A549 (cell line): Measurements from ENCODE around the gene BCAS4. TPM values are rescaled to one million over a fixed set of nuclear protein-coding genes. Genes with fewer than 3 reads are reported as not detected.

Source experiments
- ATAC-seq, 2 experiments: fragments of 200-7000 bp in 1 of 2; fragments of >200 bp in 1 of 2; cut with Nextera tagmentation in 1 of 2; cut with Tn5 transposase in 1 of 2; 3 replicates each; pipeline versions ENCODE4 v1.8.0 to v1.9.1; 2018 to 2020; ENCODE audit warnings: mild to moderate bottlenecking in 1 of 2, moderate library complexity in 1 of 2
- CTCF ChIA-PET: fragments of 300-600 bp; sonication (Branson Sonifier 250); formaldehyde crosslinking; extraction: SDS; loops from one replicate; lab custom pipeline; 2021; ENCODE audit warnings: antibody characterized with exemption, inconsistent platforms; lab: Yijun Ruan, JAX
- POLR2A ChIA-PET: fragments of 350-600 bp; formaldehyde crosslinking; extraction: SDS; loops from one replicate; lab custom pipeline; 2021; ENCODE audit warnings: antibody characterized with exemption, inconsistent platforms; lab: Yijun Ruan, JAX
- DNase-seq, 2 experiments: peaks; one replicate each; pipeline versions ENCODE4 v3.0.0 to v3.0.0-alpha.2; 2011 to 2016; ENCODE audit warnings: low read depth in 1 of 2, low spot score in 1 of 2
- FAIRE-seq: peaks from 2 replicates; lab custom pipeline; 2011; peaks lifted over from hg19 to GRCh38; lab: Jason Lieb, UNC
- H3K27ac ChIP-seq, 2 experiments: fragments of >200 bp; sonication (Bioruptor Twin); formaldehyde crosslinking; 3 replicates each; pipeline ENCODE4 v1.5.1; 2016 to 2017
- H3K4me1 ChIP-seq: fragments of >200 bp; sonication (Bioruptor Twin); formaldehyde crosslinking; 3 replicates; pipeline ENCODE4 v1.6.1; 2016
- H3K4me2 ChIP-seq: fragments of >200 bp; sonication (Bioruptor Twin); formaldehyde crosslinking; 3 replicates; pipeline ENCODE4 v1.6.1; 2016
- H3K4me3 ChIP-seq: fragments of >200 bp; sonication (Bioruptor Twin); formaldehyde crosslinking; 3 replicates; pipeline ENCODE4 v1.5.1; 2016
- H3K9me3 ChIP-seq: fragments of >200 bp; sonication (Bioruptor Twin); formaldehyde crosslinking; 3 replicates; pipeline ENCODE4 v1.6.1; 2016
- ATOH8 ChIP-seq: fragments of 250-450 bp; sonication (Bioruptor Pico); IDR thresholded peaks from 2 replicates; pipeline ENCODE4 v1.5.0; 2020; ENCODE audit warnings: low read depth, mild to moderate bottlenecking, moderate library complexity
- CBX2 ChIP-seq: fragments of 200-600 bp; sonication (generic); IDR thresholded peaks from 2 replicates; pipeline ENCODE4 v1.6.1; 2016; ENCODE audit warnings: low read depth, mild to moderate bottlenecking, borderline replicate concordance
- CBX8 ChIP-seq: fragments of 200-600 bp; sonication (generic); IDR thresholded peaks from 2 replicates; pipeline ENCODE4 v1.6.1; 2016
- CHD4 ChIP-seq: fragments of 200-600 bp; sonication (generic); IDR thresholded peaks from 2 replicates; pipeline ENCODE4 v1.6.1; 2016; ENCODE audit warnings: antibody characterized with exemption, mild to moderate bottlenecking, borderline replicate concordance
- EHMT2 ChIP-seq: fragments of 200-600 bp; sonication (generic); IDR thresholded peaks from 2 replicates; pipeline ENCODE4 v1.6.1; 2016; ENCODE audit warnings: antibody characterized with exemption, low read depth, mild to moderate bottlenecking, moderate library complexity
- FOSB ChIP-seq: fragments of 250-450 bp; sonication (Bioruptor Pico); IDR thresholded peaks from 2 replicates; pipeline ENCODE4 v1.5.0; 2020; ENCODE audit warnings: mild to moderate bottlenecking, moderate library complexity
- FOSL2 ChIP-seq, 2 experiments: fragments of 450-650 bp in 1 of 2; fragments of >200 bp in 1 of 2; sonication (Bioruptor Twin) in 1 of 2; formaldehyde crosslinking; IDR thresholded peaks; 2 replicates each; pipeline versions ENCODE4 v1.5.0 to v1.6.1; 2016 to 2020; ENCODE audit warnings: mild to moderate bottlenecking in 1 of 2, moderate library complexity in 1 of 2
- FOXS1 ChIP-seq: fragments of 250-450 bp; sonication (Bioruptor Pico); IDR thresholded peaks from 2 replicates; pipeline ENCODE4 v1.5.0; 2020; ENCODE audit warnings: mild to moderate bottlenecking, moderate library complexity
- HDAC2 ChIP-seq: fragments of 200-600 bp; sonication (generic); IDR thresholded peaks from 2 replicates; pipeline ENCODE4 v1.6.1; 2016
- HES2 ChIP-seq: fragments of >200 bp; sonication (Bioruptor Twin); formaldehyde crosslinking; IDR thresholded peaks from 2 replicates; pipeline ENCODE4 v1.6.1; 2016
- HEYL ChIP-seq: fragments of 250-450 bp; sonication (Bioruptor Pico); IDR thresholded peaks from 2 replicates; pipeline ENCODE4 v1.8.0; 2021; ENCODE audit warnings: mild to moderate bottlenecking, moderate library complexity
- HOXB13 ChIP-seq: fragments of 250-450 bp; sonication (Bioruptor Pico); IDR thresholded peaks from 2 replicates; pipeline ENCODE4 v1.5.0; 2020; ENCODE audit warnings: low read depth, mild to moderate bottlenecking, moderate library complexity
- JUNB ChIP-seq: fragments of >200 bp; sonication (Bioruptor Twin); formaldehyde crosslinking; IDR thresholded peaks from 2 replicates; pipeline ENCODE4 v1.6.1; 2016
- KDM5A ChIP-seq: fragments of 200-600 bp; sonication (generic); IDR thresholded peaks from 2 replicates; pipeline ENCODE4 v1.6.1; 2016; ENCODE audit warnings: antibody characterized with exemption, mild to moderate bottlenecking
- MAZ ChIP-seq: fragments of 150-350 bp; IDR thresholded peaks from 2 replicates; pipeline ENCODE4 v1.6.1; 2014; ENCODE audit warnings: antibody characterized with exemption, low read depth, low read length, borderline replicate concordance
- NPAS2 ChIP-seq: fragments of 250-450 bp; sonication (Bioruptor Pico); IDR thresholded peaks from 2 replicates; pipeline ENCODE4 v1.8.0; 2022; ENCODE audit warnings: mild to moderate bottlenecking, moderate library complexity, borderline replicate concordance
- NR3C1 ChIP-seq: fragments of >200 bp; sonication (Bioruptor Twin); formaldehyde crosslinking; IDR thresholded peaks from 3 replicates; pipeline ENCODE4 v1.6.1; 2017
- POLR2AphosphoS2 ChIP-seq: conservative IDR thresholded peaks from 2 replicates; pipeline ENCODE4 v1.6.1; 2012; ENCODE audit warnings: low read length, improper control_type of control experiment, inconsistent platforms
- RFX5 ChIP-seq: fragments of 450-650 bp; IDR thresholded peaks from 2 replicates; pipeline ENCODE4 v1.7.1; 2014; ENCODE audit warnings: antibody characterized with exemption, mild to moderate bottlenecking, moderate library complexity
- SREBF2 ChIP-seq: fragments of 450-650 bp; IDR thresholded peaks from 2 replicates; pipeline ENCODE4 v1.6.1; 2014; ENCODE audit warnings: mild to moderate bottlenecking, moderate library complexity
- ZSCAN20 ChIP-seq: fragments of 250-450 bp; sonication (Bioruptor Pico); IDR thresholded peaks from 2 replicates; pipeline ENCODE4 v1.8.0; 2022; ENCODE audit warnings: mild to moderate bottlenecking, moderate library complexity
- WGBS: methylation state at CpG from one replicate; pipeline ENCODE4 v1.1.6; 2017; ENCODE audit errors: missing lambda C conversion rate; 5-methylcytosine and 5-hydroxymethylcytosine counted together
- polyA plus RNA-seq, 4 experiments: library from polyadenylated mRNA; depleted of rRNA in 3 of 4; stranded (reverse); fragments of >200 nt; fragmentation: RNase III in 1 of 4; extraction: RNeasy Plus Mini Kit Qiagen cat#74134 plus additional on column Dnase treatment in 1 of 4; gene quantifications; 2 replicates in 3 of 4; 3 replicates in 1 of 4; pipeline ENCODE4 v1.2.3, GENCODE V29; 2011 to 2017

The BCAS4 gene
- polyA plus RNA-seq, 2 of the 4 experiments (the other 2 are of a cell fraction): 16.9 to 48.4 TPM

- no peak for TF ChIP-seq HES2
- no peak for TF ChIP-seq JUNB
- TF ChIP-seq NPAS2 (CRISPR knock-in tag): no peak
- no peak for TF ChIP-seq CBX2
Measured at GRCh38 chr20:50911030-50911429, 116.2 kb downstream of the BCAS4 start (continued).

DNA sequence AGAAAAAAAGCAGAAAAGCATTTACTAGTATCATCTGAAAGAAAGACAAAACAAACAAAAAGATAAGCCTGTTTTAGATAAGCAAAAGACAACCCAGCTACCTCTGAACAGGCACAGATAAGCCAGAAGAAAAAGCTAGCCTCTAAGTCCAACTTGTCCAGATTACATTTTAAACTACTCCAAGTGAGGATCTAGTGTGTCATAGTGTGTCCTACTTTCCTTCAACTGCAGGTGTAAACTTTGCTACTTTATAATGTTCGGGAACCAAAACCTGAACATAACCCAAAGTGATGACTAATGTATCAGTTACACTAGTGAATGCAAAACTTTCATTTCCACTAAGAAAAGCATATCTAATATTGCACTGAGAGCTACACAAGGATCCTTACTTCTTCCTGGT is 116.9 kb downstream of the BCAS4 start:
- ATAC-seq (no peak), FAIRE-seq (no peak), DNase-seq (no peak)
- WGBS: 93% methylated on average over 1 of the region's 1 CpG
- Histone ChIP-seq H3K27ac (no peak overlapping the region), H3K4me2 (no peak overlapping the region), H3K4me3 (no peak overlapping the region), H3K9me3 (no peaks in the 10 kb centered on the region), H3K4me1 (peaks cover 25% of the 10 kb centered on the region)
- ChIA-PET CTCF (interaction anchor here (0.6 to 18.7 kb wide), 3 partner anchors 18 to 117 kb away, joined by 3 to 167 read pairs (median 4); partner anchors contain the start of gene ADNP), POLR2A (interaction anchor here (0.7 kb wide), 1 partner anchor 20 kb away, joined by 4 read pairs; the partner anchor contains the start of gene ADNP)
- TF ChIP-seq CHD4: no peak
- TF ChIP-seq POLR2AphosphoS2: no peak
- TF ChIP-seq HOXB13 (CRISPR knock-in tag): no peak
- TF ChIP-seq ZSCAN20 (CRISPR knock-in tag): no peak

DNA sequence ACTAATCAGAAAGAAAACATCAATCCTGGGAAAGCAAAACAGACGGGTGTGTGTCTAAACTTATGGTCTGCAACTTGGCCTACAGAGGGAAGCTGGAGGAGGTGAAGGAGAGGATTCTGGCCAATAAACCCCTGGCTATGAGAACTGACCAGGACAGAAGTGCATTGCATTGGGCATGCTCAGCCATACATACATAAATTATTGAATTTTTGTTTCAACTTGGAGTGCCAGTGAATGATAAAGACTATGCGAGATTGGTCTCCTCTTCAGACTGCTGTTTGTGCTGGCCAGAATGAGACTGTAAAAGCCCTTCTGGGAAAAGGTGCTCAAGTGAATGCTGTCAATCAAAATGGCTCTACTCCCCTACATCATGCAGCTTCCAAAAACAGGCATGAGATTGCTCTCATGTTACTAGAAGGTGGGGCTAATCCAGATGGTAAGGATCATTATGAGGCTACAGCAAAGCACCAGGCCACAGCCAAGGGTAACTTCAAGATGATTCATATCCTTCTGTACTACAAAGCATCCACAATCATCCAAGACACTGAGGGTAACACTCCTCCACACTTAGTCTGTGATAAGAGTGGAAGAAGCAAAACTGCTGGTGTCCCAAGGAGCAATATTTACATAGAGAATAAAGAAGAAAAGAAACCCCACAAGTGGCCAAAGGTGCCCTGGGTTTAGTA is 119.0 kb downstream of the BCAS4 start:
- H3K27ac ChIP-seq: no peak overlapping the region
- FAIRE-seq (no peak), DNase-seq (no peak), ATAC-seq (peak; percentile 50 to 73; a peak in 5 of 6 replicates)
- 77% methylated on average over 2 of the region's 2 CpGs for WGBS
- H3K4me3 ChIP-seq: no peak overlapping the region
- H3K4me1 ChIP-seq: peaks cover 33% of the 10 kb centered on the region
- CTCF ChIA-PET: interaction anchor here (0.6 to 18.7 kb wide), 3 partner anchors 8 to 119 kb away, joined by 3 to 167 read pairs (median 6); partner anchors contain the start of genes ADNP and BCAS4
- H3K4me2 ChIP-seq: no peak overlapping the region; the same call in 2 of the 3 replicates
- TF ChIP-seq RFX5 (no peak), ATOH8 (CRISPR knock-in tag) (no peak), HDAC2 (no peak), SREBF2 (no peak), EHMT2 (no peak), KDM5A (no peak), HES2 (no peak), MAZ (no peak), FOXS1 (CRISPR knock-in tag) (no peak), CBX8 (no peak), FOSB (CRISPR knock-in tag) (no peak), FOSL2 (IDR thresholded peaks at IDR 0.05) (no peak), FOSL2 (CRISPR knock-in tag; IDR thresholded peaks at IDR 0.05) (no peak), HEYL (CRISPR knock-in tag) (no peak), POLR2AphosphoS2 (no peak), NR3C1 (no peak)
- TF ChIP-seq, all 56 proteins: peak for 0
- POLR2A ChIA-PET: no interaction called here
- no peaks in the 10 kb centered on the region for H3K9me3 ChIP-seq
